ENCODE measurements around the gene TTYH3.

Gene TTYH3

DNA sequence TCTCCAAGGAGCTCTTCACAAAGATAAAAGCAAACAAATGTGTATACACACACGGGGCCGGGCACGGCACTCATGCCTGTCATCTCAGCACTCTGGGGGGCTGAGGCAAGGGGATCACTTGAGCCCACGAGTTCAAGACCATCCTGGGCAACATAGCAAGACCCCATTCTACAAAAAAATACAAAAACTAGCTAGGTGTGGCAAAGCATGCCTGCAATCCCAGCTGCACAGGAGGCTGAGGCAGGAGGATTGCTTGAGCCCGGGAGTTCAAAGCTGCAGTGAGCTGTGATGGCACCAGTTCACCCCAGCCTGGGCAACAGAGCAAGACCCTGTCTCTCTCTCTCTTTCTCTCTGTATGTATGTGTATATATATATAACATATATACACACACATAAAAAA, 22.3 kb downstream of the TTYH3 start:
- H3K27me3 ChIP-seq, result no peaks in the 10 kb centered on the region
- H3K9me3 ChIP-seq, result no peaks in the 10 kb centered on the region
- H3K4me1 ChIP-seq, result no peaks in the 10 kb centered on the region
- H3K36me3 ChIP-seq, result peaks cover 8 to 90% (median 29%) of the 10 kb centered on the region in 3 donors
- no peak overlapping the region for H3K27ac ChIP-seq
- TF ChIP-seq, protein P1, sequence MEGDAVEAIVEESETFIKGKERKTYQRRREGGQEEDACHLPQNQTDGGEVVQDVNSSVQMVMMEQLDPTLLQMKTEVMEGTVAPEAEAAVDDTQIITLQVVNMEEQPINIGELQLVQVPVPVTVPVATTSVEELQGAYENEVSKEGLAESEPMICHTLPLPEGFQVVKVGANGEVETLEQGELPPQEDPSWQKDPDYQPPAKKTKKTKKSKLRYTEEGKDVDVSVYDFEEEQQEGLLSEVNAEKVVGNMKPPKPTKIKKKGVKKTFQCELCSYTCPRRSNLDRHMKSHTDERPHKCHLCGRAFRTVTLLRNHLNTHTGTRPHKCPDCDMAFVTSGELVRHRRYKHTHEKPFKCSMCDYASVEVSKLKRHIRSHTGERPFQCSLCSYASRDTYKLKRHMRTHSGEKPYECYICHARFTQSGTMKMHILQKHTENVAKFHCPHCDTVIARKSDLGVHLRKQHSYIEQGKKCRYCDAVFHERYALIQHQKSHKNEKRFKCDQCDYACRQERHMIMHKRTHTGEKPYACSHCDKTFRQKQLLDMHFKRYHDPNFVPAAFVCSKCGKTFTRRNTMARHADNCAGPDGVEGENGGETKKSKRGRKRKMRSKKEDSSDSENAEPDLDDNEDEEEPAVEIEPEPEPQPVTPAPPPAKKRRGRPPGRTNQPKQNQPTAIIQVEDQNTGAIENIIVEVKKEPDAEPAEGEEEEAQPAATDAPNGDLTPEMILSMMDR (IDR thresholded peaks at IDR 0.05), result no peak
- intact Hi-C loops (cut with DNase I; ENCODE audit: low total_unique reads), result no loop called here
- no peak for DNase-seq
- H3K4me3 ChIP-seq, result no peak overlapping the region

DNA sequence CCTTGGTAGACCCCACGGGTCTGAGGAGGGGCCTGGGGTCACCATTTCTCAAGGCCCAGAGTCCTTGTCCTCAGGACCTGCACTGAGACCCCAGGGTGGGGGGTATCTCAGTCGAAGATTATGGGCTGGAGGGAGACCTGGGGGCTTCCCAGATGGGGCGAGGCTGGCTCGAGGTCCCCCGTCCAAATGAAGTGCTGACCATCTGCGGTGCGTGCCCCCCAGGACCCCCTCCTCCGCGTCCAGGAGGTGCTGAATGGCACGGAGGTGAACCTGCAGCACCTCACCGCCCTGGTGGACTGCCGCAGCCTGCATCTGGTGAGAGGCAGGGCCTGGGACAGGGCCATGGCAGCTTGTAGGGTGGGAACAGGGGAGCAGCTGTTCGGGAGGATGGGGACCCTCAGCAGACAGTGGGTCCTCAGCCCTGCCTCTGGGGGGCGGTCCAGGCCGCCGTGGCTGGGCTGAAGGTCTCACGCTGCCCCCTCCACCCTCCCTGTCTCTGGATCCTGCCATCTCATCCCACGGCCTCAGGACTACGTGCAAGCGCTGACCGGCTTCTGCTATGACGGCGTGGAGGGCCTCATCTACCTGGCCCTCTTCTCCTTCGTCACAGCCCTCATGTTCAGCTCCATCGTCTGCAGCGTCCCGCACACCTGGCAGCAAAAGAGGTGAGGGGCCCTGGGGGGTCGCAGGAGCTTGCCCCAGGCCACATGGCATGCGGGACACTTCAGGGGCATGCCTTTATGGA, 24.3 kb downstream of the TTYH3 start:
- peaks cover 8 to 90% (median 36%) of the 10 kb centered on the region in 3 donors for H3K36me3 ChIP-seq
- no peak overlapping the region for H3K27ac ChIP-seq
- no peaks in the 10 kb centered on the region for H3K9me3 ChIP-seq
- no peak for DNase-seq
- no peaks in the 10 kb centered on the region for H3K4me1 ChIP-seq
- intact Hi-C loops (cut with DNase I; ENCODE audit: low total_unique reads), result no loop called here
- TF ChIP-seq, protein P1 (IDR thresholded peaks at IDR 0.05), result no peak
- H3K4me3 ChIP-seq, result no peak overlapping the region
- no peaks in the 10 kb centered on the region for H3K27me3 ChIP-seq

DNA sequence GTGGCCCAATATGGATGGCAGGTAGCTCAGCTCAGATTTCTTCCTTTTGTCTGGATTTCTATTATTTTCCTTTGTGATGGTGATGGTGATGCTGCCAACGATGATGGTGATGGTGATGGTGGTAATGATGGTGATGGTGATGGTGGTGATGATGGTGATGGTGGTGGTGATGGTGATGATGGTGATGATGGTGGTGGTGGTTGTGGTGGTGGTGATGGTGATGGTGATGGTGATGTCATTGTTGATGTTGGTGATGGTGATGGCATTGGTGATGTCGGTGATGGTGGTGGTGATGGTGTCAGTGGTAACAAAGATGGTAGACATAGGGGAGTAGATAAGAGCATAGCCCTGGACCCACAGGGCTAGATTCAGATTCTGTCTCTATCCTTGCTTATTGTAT, 25.4 kb downstream of the TTYH3 start:
- H3K9me3 ChIP-seq, result no peaks in the 10 kb centered on the region
- no peak for DNase-seq
- no peaks in the 10 kb centered on the region for H3K27me3 ChIP-seq
- no peak overlapping the region for H3K4me3 ChIP-seq
- no peaks in the 10 kb centered on the region for H3K4me1 ChIP-seq
- H3K27ac ChIP-seq, result no peak overlapping the region
- TF ChIP-seq, protein P1 (IDR thresholded peaks at IDR 0.05), result no peak
- peaks cover 8 to 88% (median 38%) of the 10 kb centered on the region in 3 donors for H3K36me3 ChIP-seq
- intact Hi-C loops (cut with DNase I; ENCODE audit: low total_unique reads), result no loop called here

DNA sequence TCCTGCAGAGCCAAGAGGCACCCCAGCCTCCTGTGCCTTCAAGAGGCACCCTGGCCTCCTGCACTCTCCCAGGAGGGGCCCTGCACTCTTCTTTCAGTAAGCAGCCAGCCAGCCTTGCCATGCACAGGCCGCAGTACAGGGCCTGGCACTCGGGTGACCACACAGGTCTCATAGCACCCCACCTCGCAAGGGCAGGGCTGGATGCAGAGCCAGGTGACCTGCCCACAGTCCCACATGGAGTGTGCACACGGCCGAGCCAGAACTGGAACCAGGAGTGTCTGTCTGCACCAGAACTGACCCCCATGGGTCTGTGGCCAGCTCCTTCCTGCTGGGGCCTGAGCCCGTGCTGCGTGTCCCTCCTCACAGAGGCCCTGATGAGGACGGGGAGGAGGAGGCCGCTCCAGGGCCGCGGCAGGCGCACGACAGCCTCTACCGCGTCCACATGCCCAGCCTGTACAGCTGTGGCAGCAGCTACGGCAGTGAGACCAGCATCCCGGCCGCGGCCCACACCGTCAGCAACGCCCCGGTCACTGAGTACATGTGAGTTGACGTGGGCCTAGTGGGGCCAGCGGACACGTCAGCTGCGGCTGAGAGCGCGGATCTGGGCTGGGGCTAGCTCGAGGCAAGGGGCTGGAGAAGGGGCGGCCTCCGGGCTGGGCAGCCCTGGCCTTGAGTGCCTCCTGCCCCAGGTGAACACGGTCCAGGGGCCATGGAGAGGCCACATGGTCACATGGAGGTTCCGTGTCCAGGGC, 26.3 kb downstream of the TTYH3 start:
- Histone ChIP-seq H3K4me1 (peaks cover 0 to 7% (median 5%) of the 10 kb centered on the region in 4 donors), H3K27me3 (no peaks in the 10 kb centered on the region), H3K9me3 (no peaks in the 10 kb centered on the region), H3K36me3 (peaks cover 8 to 86% (median 46%) of the 10 kb centered on the region in 3 donors), H3K27ac (no peak overlapping the region), H3K4me3 (no peak overlapping the region)
- DNase-seq, result no peak
- intact Hi-C loops (cut with DNase I; ENCODE audit: low total_unique reads), result no loop called here
- TF ChIP-seq, protein P1 (IDR thresholded peaks at IDR 0.05), result no peak

DNA sequence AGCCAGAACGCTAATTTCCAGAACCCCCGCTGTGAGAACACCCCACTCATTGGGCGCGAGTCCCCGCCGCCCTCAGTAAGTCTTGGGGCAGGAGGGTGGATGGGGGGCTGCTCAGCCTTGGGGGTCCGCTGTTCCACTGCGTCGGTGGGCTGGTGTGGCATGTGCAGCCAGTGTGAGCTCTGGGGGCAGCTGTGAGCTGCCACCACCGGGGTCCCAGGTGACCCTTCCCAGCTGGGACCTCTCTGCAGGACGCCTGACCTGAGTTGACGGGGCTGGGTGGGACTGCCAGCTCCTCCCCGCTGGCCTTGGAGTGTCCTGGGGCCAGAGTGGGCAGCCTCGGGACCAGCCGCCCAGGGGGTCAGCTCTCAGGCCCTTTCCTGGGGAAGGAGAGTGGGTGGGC, 27.2 kb downstream of the TTYH3 start:
- Histone ChIP-seq H3K4me1 (peaks cover 0 to 12% (median 7%) of the 10 kb centered on the region in 4 donors), H3K36me3 (peaks cover 8 to 78% (median 46%) of the 10 kb centered on the region in 3 donors), H3K4me3 (no peak overlapping the region), H3K27ac (no peak overlapping the region), H3K9me3 (no peaks in the 10 kb centered on the region), H3K27me3 (no peaks in the 10 kb centered on the region)
- DNase-seq, result no peak
- intact Hi-C loops (cut with DNase I; ENCODE audit: low total_unique reads), result no loop called here
- TF ChIP-seq, protein P1 (IDR thresholded peaks at IDR 0.05), result no peak
